IMR-90 (cell line): ENCODE measurements around the gene TACC3. TPM values are rescaled to one million over a fixed set of nuclear protein-coding genes. Genes with fewer than 3 reads are reported as not detected.
A peak's percentile ranks its signal among the peaks of the same experiment; 100 is the strongest.

Experiments used
- ATAC-seq: fragments of 200-7000 bp; cut with Tn5 transposase; 2 replicates; pipeline ENCODE4 v1.9.1; 2020; ENCODE audit warnings: low read depth, mild to moderate bottlenecking, moderate library complexity
- BruUV-seq: library from RNA; stranded (reverse); fragments of 400-500 nt; replicated peaks from 2 replicates; lab custom pipeline; 2021; lab: Mats Ljungman, UMichigan
- CTCF ChIA-PET: fragments of 300-600 bp; formaldehyde crosslinking; extraction: SDS; loops from one replicate; lab custom pipeline; 2021; ENCODE audit warnings: antibody characterized with exemption; lab: Yijun Ruan, JAX
- POLR2A ChIA-PET: fragments of 300-600 bp; sonication (Branson Sonifier 250); formaldehyde crosslinking; loops from one replicate; lab custom pipeline; 2022; ENCODE audit warnings: antibody characterized with exemption; ENCODE audit not compliant: unreplicated experiment; lab: Charles Lee
- DNase-seq: peaks from one replicate; pipeline ENCODE4 v3.0.0; 2013
- H2AFZ ChIP-seq: replicated peaks from 2 replicates; pipeline ENCODE3; 2013; ENCODE audit warnings: low read length, mild to moderate bottlenecking; ENCODE audit not compliant: poor library complexity
- H2AK5ac ChIP-seq: 2 replicates; pipeline ENCODE4 v1.6.1; 2013; ENCODE audit warnings: low read depth, low read length, inconsistent platforms
- H2AK9ac ChIP-seq: replicated peaks from 2 replicates; pipeline ENCODE3; 2013; ENCODE audit warnings: mild to moderate bottlenecking, low read depth, low read length, moderate library complexity; ENCODE audit not compliant: poor library complexity
- H2BK120ac ChIP-seq: 2 replicates; pipeline ENCODE4 v1.6.1; 2013; ENCODE audit warnings: low read depth, low read length, inconsistent platforms
- H2BK15ac ChIP-seq: 3 replicates; pipeline ENCODE4 v1.6.1; 2013; ENCODE audit warnings: low read depth, low read length, inconsistent platforms
- H2BK20ac ChIP-seq: 2 replicates; pipeline ENCODE4 v1.6.1; 2013; ENCODE audit warnings: low read depth, mild to moderate bottlenecking, inconsistent platforms, low read length, moderate library complexity
- H2BK5ac ChIP-seq: 2 replicates; pipeline ENCODE4 v1.6.1; 2013; ENCODE audit warnings: mild to moderate bottlenecking, low read depth, low read length, inconsistent platforms; ENCODE audit not compliant: poor library complexity, severe bottlenecking
- H3K14ac ChIP-seq: replicated peaks from 2 replicates; pipeline ENCODE4 v1.6.1; 2013; ENCODE audit warnings: low read depth, low read length, inconsistent platforms
- H3K18ac ChIP-seq: 2 replicates; pipeline ENCODE4 v1.6.1; 2013; ENCODE audit warnings: low read depth, low read length, control low read depth
- H3K23ac ChIP-seq: 2 replicates; pipeline ENCODE4 v1.6.1; 2013; ENCODE audit warnings: low read depth, low read length, inconsistent platforms
- H3K27ac ChIP-seq: 2 replicates; pipeline ENCODE4 v1.5.1; 2013; ENCODE audit warnings: mild to moderate bottlenecking, control low read depth, low read length; ENCODE audit not compliant: insufficient read depth
- H3K27me3 ChIP-seq: 2 replicates; pipeline ENCODE4 v1.6.1; 2013; ENCODE audit warnings: low read length; ENCODE audit not compliant: control insufficient read depth, insufficient read depth
- H3K36me3 ChIP-seq: 2 replicates; pipeline ENCODE4 v1.6.1; 2013; ENCODE audit warnings: low read length, mixed read lengths; ENCODE audit not compliant: control insufficient read depth, insufficient read depth
- H3K4ac ChIP-seq: 2 replicates; pipeline ENCODE4 v1.6.1; 2013; ENCODE audit warnings: low read depth, low read length, inconsistent platforms
- H3K4me1 ChIP-seq: 2 replicates; pipeline ENCODE4 v1.6.1; 2013; ENCODE audit warnings: low read length, mixed read lengths; ENCODE audit not compliant: control insufficient read depth, insufficient read depth
- H3K4me2 ChIP-seq: 2 replicates; pipeline ENCODE4 v1.6.1; 2013; ENCODE audit warnings: low read depth, mild to moderate bottlenecking, control low read depth, low read length, moderate library complexity
- H3K4me3 ChIP-seq: 2 replicates; pipeline ENCODE4 v1.5.1; 2013; ENCODE audit warnings: low read depth, mild to moderate bottlenecking, control low read depth, low read length, moderate library complexity; ENCODE audit not compliant: insufficient read depth
- H3K56ac ChIP-seq: 2 replicates; pipeline ENCODE4 v1.6.1; 2013; ENCODE audit warnings: low read length, inconsistent platforms; ENCODE audit not compliant: insufficient read depth; ENCODE audit errors: extremely low read depth
- H3K79me1 ChIP-seq, 2 experiments: 2 replicates each; pipeline ENCODE4 v1.6.1; 2013; ENCODE audit warnings: low read length in 2 of 2, inconsistent platforms in 1 of 2, low read depth in 1 of 2
- H3K9ac ChIP-seq: 2 replicates; pipeline ENCODE4 v1.6.1; 2013; ENCODE audit warnings: low read depth, low read length, control low read depth
- H3K9me1 ChIP-seq: 2 replicates; pipeline ENCODE4 v1.6.1; 2013; ENCODE audit warnings: low read length, inconsistent platforms; ENCODE audit not compliant: insufficient read depth
- H3K9me3 ChIP-seq: 2 replicates; pipeline ENCODE4 v1.6.1; 2013; ENCODE audit warnings: low read length; ENCODE audit not compliant: control insufficient read depth, insufficient read depth
- H4K20me1 ChIP-seq: 2 replicates; pipeline ENCODE4 v1.6.1; 2013; ENCODE audit warnings: low read length, inconsistent platforms; ENCODE audit not compliant: insufficient read depth
- H4K5ac ChIP-seq: 2 replicates; pipeline ENCODE4 v1.6.1; 2013; ENCODE audit warnings: mild to moderate bottlenecking, low read depth, low read length, control low read depth
- H4K8ac ChIP-seq, 2 experiments: 2 replicates each; pipeline ENCODE4 v1.6.1; 2013; ENCODE audit warnings: low read depth in 2 of 2, low read length in 2 of 2, control low read depth in 1 of 2, inconsistent platforms in 1 of 2
- H4K91ac ChIP-seq: 2 replicates; pipeline ENCODE4 v1.6.1; 2013; ENCODE audit warnings: low read depth, low read length, inconsistent platforms; ENCODE audit not compliant: insufficient read depth
- BHLHE40 ChIP-seq: fragments of 150-350 bp; IDR thresholded peaks from 2 replicates; pipeline ENCODE4 v1.6.1; 2016; ENCODE audit warnings: mild to moderate bottlenecking, low read depth, low read length
- CEBPB ChIP-seq: IDR thresholded peaks from 2 replicates; pipeline ENCODE4 v1.6.1; 2012; ENCODE audit warnings: low read depth, low read length, improper control_type of control experiment
- ELK1 ChIP-seq: fragments of 150-350 bp; IDR thresholded peaks from 2 replicates; pipeline ENCODE4 v1.6.1; 2016; ENCODE audit warnings: low read depth, mild to moderate bottlenecking, low read length, moderate library complexity, borderline replicate concordance
- MAFK ChIP-seq: IDR thresholded peaks from 2 replicates; pipeline ENCODE4 v1.6.1; 2012; ENCODE audit warnings: low read depth, low read length, improper control_type of control experiment
- MXI1 ChIP-seq: IDR thresholded peaks from 2 replicates; pipeline ENCODE4 v1.6.1; 2012; ENCODE audit warnings: low read depth, mild to moderate bottlenecking, low read length, moderate library complexity, borderline replicate concordance
- NFE2L2 ChIP-seq: fragments of 150-350 bp; IDR thresholded peaks from 2 replicates; pipeline ENCODE4 v1.6.1; 2016; ENCODE audit warnings: low read depth, mild to moderate bottlenecking, low read length
- RAD21 ChIP-seq: IDR thresholded peaks from 2 replicates; pipeline ENCODE4 v1.6.1; 2012; ENCODE audit warnings: low read length, improper control_type of control experiment
- WGBS, 2 experiments: methylation state at CpG; one replicate each; pipeline versions ENCODE4 v1.1.5 to v1.1.7; 2013; ENCODE audit warnings: missing lambda C conversion rate in 2 of 2; ENCODE audit not compliant: insufficient read length in 1 of 2; ENCODE audit errors: extremely low coverage in 2 of 2; 5-methylcytosine and 5-hydroxymethylcytosine counted together
- dilution Hi-C: fragments of 300-500 bp; cut with HindIII; formaldehyde crosslinking; loops from one replicate; pipeline ENCODE4 v1.14.3; 2018; ENCODE audit warnings: low sequenced_read_pairs; ENCODE audit not compliant: unreplicated experiment
- in situ Hi-C: fragments of 300-500 bp; cut with MboI; formaldehyde crosslinking; loops from 3 replicates; pipeline ENCODE4 v1.14.3; 2019; ENCODE audit warnings: low sequenced_read_pairs, inconsistent platforms, mixed read lengths
- intact Hi-C: fragments of 100-400 bp; cut with micrococcal nuclease; formaldehyde crosslinking; loops from 2 replicates; pipeline ENCODE4 v1.10.0; 2022
- polyA plus RNA-seq, 3 experiments: library from polyadenylated mRNA; depleted of rRNA; stranded (reverse); fragments of >200 nt; gene quantifications; 2 replicates each; pipeline ENCODE4 v1.2.3, GENCODE V29; 2012; ENCODE audit warnings: low replicate concordance in 1 of 3
- total RNA-seq: library from RNA; depleted of rRNA; stranded (reverse); fragments of >200 nt; gene quantifications from 2 replicates; pipeline ENCODE4 v1.2.3, GENCODE V29; 2012

The TACC3 gene
- total and polyA plus RNA-seq, 2 of the 4 experiments (the other 2 are of a cell fraction): 15.1 to 49.7 TPM

GRCh38 chr4:1711055-1711570 lies 10.2 kb upstream of the TACC3 start:
- no peak overlapping the region for H2BK120ac ChIP-seq
- no peak overlapping the region for H2BK20ac ChIP-seq
- POLR2A ChIA-PET: no interaction called here
- H3K4me2 ChIP-seq: peak overlapping the region; percentile 96
- H2BK5ac ChIP-seq: peak overlapping the region; percentile 73
- no peak overlapping the region for H3K18ac ChIP-seq
- H3K23ac ChIP-seq: peak overlapping the region; percentile 95
- peak overlapping the region in 1 of 2 experiments; percentile 56; a peak in 1 of 4 replicates for H4K8ac ChIP-seq
- DNase-seq (no peak), ATAC-seq (no peak)
- H3K4ac ChIP-seq: peak overlapping the region; percentile 78
- H3K14ac ChIP-seq: peak overlapping the region; percentile 85
- intact Hi-C loops: no loop called here
- peaks cover 17 to 70% of the 10 kb centered on the region in 2 experiments for H3K79me1 ChIP-seq
- H2BK15ac ChIP-seq: no peak overlapping the region
- peak overlapping the region; percentile 79 for H3K27ac ChIP-seq
- TF ChIP-seq ELK1 (no peak), NFE2L2 (no peak), CEBPB (no peak), RAD21 (no peak), MXI1 (no peak), MAFK (no peak), BHLHE40 (no peak)
- in situ Hi-C loops: no loop called here
- H3K56ac ChIP-seq: peak overlapping the region; percentile 78
- 0 out of 2 replicates have a peak overlapping the region, but pooled peaks have one; percentile 40 for H4K5ac ChIP-seq
- WGBS, 2 experiments: 0% methylated on average over 10 of the region's 22 CpGs; no CpG with 5 or more reads in 1 of the 2 experiments
- H2AK9ac ChIP-seq: peak overlapping the region; percentile 82
- BruUV-seq: no TSS peak
- peaks cover 10% of the 10 kb centered on the region; the same call in 1 of the 2 replicates for H3K9me1 ChIP-seq
- no peaks in the 10 kb centered on the region for H3K9me3 ChIP-seq
- H3K4me1 ChIP-seq: peaks cover 11% of the 10 kb centered on the region
- peaks cover 11% of the 10 kb centered on the region for H3K36me3 ChIP-seq
- H3K9ac ChIP-seq: peak overlapping the region; percentile 89
- peaks cover 44% of the 10 kb centered on the region for H4K20me1 ChIP-seq
- dilution Hi-C loops: no loop called here
- 0 out of 2 replicates have a peak overlapping the region, but pooled peaks have one; percentile 25 for H4K91ac ChIP-seq
- peak overlapping the region; percentile 97 for H2AK5ac ChIP-seq
- no peaks in the 10 kb centered on the region for H3K27me3 ChIP-seq
- CTCF ChIA-PET: interaction anchor here (1.3 kb wide), 1 partner anchor 18 kb away, joined by 7 read pairs; no protein-coding TSS in a partner anchor
- H2AFZ ChIP-seq: peak overlapping the region; percentile 90
- peak overlapping the region; percentile 92 for H3K4me3 ChIP-seq
